ENCODE measurements around the gene EDDM13.
"Not testable (repeated sequence)": the region's sequence is repeated elsewhere in the genome, so short reads cannot be mapped to it uniquely, and the experiment has no call there.

EDDM13 gene

DNA sequence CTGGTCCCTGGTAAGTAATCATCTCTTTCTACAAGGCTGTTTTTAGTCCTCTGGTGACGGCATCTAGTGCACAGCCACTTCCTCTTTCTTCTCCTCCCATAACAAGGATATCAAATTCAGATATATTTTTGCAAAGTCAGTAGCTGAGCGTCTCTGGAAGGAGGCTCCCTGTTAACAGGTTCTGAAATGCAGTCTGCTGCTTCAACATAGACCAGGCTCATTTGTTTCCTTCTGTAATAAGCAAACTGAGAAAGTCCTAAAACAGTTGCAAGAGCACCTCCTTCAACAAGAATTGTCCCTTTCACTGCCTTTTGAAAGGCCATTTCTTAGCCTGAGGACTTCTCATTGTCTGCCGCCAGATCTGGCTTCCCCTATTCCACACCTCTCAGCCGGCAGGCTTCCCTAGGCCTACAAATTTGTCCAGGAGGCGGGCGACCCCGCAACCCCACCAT, 49.5 kb downstream of the EDDM13 start:
- no peak for DNase-seq

DNA sequence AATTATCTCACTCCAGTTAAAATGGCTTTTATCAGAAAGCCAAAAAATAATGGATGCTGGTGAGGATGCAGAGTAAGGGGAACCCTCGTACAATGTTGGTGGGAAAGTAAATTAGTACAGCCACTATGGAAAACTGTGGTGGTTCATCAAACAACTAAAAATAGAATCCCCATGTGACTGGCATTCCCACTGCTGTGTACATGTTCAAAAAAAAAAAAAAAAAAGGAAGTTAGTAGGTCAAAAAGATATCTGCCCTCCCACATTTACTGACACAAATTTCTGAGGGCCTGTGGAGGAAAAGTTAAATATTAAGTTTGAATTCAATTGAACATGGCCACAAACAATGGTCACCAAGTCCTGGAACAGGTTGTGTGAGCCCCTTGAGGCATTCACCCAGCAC, 51.9 kb downstream of the EDDM13 start:
- no peak for DNase-seq

DNA sequence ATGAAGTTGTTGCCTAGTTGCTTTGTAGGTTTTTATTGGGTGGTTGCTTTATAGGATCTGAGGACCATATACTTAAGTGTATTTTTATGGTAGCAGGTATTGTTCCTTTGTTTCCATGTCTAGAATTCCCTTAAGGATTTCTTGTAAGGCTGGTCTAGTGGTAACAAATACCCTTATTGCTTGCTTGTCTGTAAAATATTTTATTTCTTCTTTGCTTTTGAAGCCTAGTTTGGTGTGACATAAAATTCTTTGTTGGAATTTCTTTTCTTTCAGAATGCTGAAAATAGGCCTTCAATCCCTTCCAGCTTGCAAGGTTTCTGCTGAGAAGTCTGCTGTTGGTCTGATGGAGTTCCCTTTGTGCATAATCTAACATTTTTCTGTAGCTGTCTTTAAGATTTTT, 60.1 kb downstream of the EDDM13 start:
- no peak for DNase-seq

GRCh38 chr19:56333506-56333905, 61.0 kb downstream of the EDDM13 start:
- DNase-seq: peak; percentile 54

GRCh38 chr19:56335371-56335770, 62.8 kb downstream of the EDDM13 start:
- DNase-seq: not testable (repeated sequence)

GRCh38 chr19:56337077-56337476, 64.5 kb downstream of the EDDM13 start:
- not testable (repeated sequence) for DNase-seq

GRCh38 chr19:56339031-56339430, 66.5 kb downstream of the EDDM13 start:
- DNase-seq: not testable (repeated sequence)

GRCh38 chr19:56341948-56342347, 69.4 kb downstream of the EDDM13 start:
- DNase-seq: no peak

GRCh38 chr19:56347163-56347778, 74.7 kb downstream of the EDDM13 start:
- DNase-seq: no peak

GRCh38 chr19:56348289-56348877, 75.8 kb downstream of the EDDM13 start:
- DNase-seq: no peak

DNA sequence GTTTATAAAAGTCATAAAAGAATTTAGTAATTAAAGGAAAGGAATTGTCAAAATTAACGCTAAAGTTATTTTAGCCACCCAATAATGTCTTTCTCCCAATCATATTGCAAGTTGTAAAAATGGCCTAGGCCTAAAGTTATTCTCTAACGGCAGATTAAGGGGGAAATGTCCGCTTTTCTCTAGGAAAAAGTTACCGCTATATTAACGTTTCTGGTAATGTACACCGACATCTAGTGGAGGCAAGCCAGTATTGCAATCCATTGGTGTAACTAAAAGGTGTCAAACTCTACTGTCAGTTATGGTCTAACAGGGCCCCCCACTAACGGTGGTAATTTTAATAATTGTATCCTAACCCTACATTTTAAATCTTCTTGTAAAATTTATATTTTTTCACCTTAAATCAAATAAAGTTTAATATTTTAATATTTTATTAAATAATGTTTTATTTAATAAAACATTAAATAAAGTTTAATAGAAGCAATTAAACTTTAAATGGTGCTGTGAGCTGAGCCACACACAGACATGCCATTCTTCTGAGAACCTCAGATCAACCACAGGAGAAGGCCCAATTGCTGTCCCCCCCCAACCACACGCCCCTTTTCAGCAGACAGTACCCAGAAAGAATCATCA, 78.0 kb downstream of the EDDM13 start:
- peak; percentile 53 for DNase-seq

DNA sequence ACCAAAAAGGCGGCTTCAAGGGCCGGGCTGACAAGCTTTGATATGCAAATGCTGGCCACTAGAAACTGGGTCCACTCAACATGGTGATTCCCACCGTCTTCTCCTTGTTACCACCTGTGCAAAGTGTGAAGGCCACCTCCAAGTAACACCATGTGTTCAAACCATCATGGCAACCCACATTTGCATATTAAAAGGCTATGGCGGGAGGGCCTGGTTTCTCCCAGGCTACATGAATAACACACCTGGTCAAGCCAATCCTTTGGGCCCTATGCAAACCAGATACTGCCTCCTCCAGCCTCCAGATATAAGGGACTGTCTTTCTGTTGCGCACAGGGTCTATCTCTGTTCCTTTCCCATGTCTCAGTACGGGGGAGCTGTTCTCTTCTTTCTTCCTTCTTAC, 78.7 kb downstream of the EDDM13 start:
- DNase-seq: no peak

GRCh38 chr19:56355517-56355916, 83.0 kb downstream of the EDDM13 start:
- DNase-seq: no peak

- no peak for DNase-seq
Observed at GRCh38 chr19:56356944-56357343, 84.4 kb downstream of the EDDM13 start.

Measured in NCI-H1694 (cell line).